Gastroesophageal sphincter (tissue), 4 donors: ENCODE results near the gene TPD52L1. TPM values are rescaled to one million over a fixed set of nuclear protein-coding genes. Genes with fewer than 3 reads are reported as not detected.
A peak's percentile ranks its signal among the peaks of the same experiment; 100 is the strongest.

Source experiments
- ATAC-seq: fragments of 150-250 bp; one replicate; pipeline ENCODE4 v1.9.1; 2016; ENCODE audit warnings: mild to moderate bottlenecking, moderate library complexity
- H3K27ac ChIP-seq, 4 donors: fragments of 200-600 bp; sonication (generic) in 3 of 4; 1 replicate in 3 of 4; 2 replicates in 1 of 4; pipeline ENCODE4 v1.5.1; 2016 to 2019
- H3K27me3 ChIP-seq: fragments of 200-600 bp; sonication (generic); one replicate; pipeline ENCODE4 v1.5.1; 2019
- H3K36me3 ChIP-seq, 2 donors: fragments of 200-600 bp; sonication (generic); one replicate each; pipeline ENCODE4 v1.5.1; 2019; ENCODE audit warnings: control low read depth in 1 of 2
- H3K4me1 ChIP-seq, 3 donors: fragments of 200-600 bp; sonication (generic); 1 replicate in 2 of 3; 2 replicates in 1 of 3; pipeline ENCODE4 v1.5.1; 2016 to 2019; ENCODE audit warnings: control low read depth in 2 of 3
- H3K4me3 ChIP-seq, 2 donors: fragments of 200-600 bp; sonication (generic); one replicate each; pipeline ENCODE4 v1.5.1; 2019; ENCODE audit warnings: mild to moderate bottlenecking in 1 of 2, moderate library complexity in 1 of 2
- H3K9me3 ChIP-seq, 3 donors: fragments of 200-600 bp; sonication (generic); one replicate each; pipeline ENCODE4 v1.5.1; 2017 to 2019; ENCODE audit warnings: control low read depth in 2 of 3
- EP300 ChIP-seq: sonication (generic); formaldehyde crosslinking; IDR thresholded peaks from one replicate; pipeline ENCODE4 v1.6.1; 2017; ENCODE audit warnings: antibody characterized with exemption, mild to moderate bottlenecking
- POLR2A ChIP-seq, 2 donors: fragments of 450-650 bp; IDR thresholded peaks; one replicate each; pipeline ENCODE4 v1.6.1; 2017; ENCODE audit warnings: antibody characterized with exemption in 2 of 2, mild to moderate bottlenecking in 2 of 2, moderate library complexity in 1 of 2
- POLR2AphosphoS5 ChIP-seq: sonication (generic); formaldehyde crosslinking; IDR thresholded peaks from one replicate; pipeline ENCODE4 v1.6.1; 2017; ENCODE audit warnings: antibody characterized with exemption
- WGBS, 2 donors: methylation state at CpG; one replicate each; pipeline ENCODE4 v1.1.5; 2018; ENCODE audit warnings: low coverage in 1 of 2; 5-methylcytosine and 5-hydroxymethylcytosine counted together
- total RNA-seq, 4 donors: library from RNA; depleted of rRNA; stranded (reverse); fragments of >200 nt; gene quantifications; one replicate each; pipeline ENCODE4 v1.1.0, GENCODE V29; 2016
- TF ChIP-seq, protein P1 (sequence below), 4 experiments: fragments of 200-600 bp in 2 of 4; fragments of 450-650 bp in 2 of 4; sonication (generic) in 1 of 4; IDR thresholded peaks; one replicate each; pipeline ENCODE4 v1.5.1; 2017 to 2019; ENCODE audit warnings: antibody characterized with exemption in 4 of 4, mild to moderate bottlenecking in 2 of 4, moderate library complexity in 2 of 4

The TPD52L1 gene
- total RNA-seq, 4 donors from 2014 or later: 11.2 to 59.7 (median 20.2) TPM

GRCh38 chr6:125217992-125218391 is 64.4 kb downstream of the TPD52L1 start:
- no peaks in the 10 kb centered on the region for H3K9me3 ChIP-seq
- no peak overlapping the region for H3K27ac ChIP-seq
- H3K4me1 ChIP-seq: peaks cover 0 to 25% (median 0%) of the 10 kb centered on the region in 3 donors
- TF ChIP-seq, protein P1, sequence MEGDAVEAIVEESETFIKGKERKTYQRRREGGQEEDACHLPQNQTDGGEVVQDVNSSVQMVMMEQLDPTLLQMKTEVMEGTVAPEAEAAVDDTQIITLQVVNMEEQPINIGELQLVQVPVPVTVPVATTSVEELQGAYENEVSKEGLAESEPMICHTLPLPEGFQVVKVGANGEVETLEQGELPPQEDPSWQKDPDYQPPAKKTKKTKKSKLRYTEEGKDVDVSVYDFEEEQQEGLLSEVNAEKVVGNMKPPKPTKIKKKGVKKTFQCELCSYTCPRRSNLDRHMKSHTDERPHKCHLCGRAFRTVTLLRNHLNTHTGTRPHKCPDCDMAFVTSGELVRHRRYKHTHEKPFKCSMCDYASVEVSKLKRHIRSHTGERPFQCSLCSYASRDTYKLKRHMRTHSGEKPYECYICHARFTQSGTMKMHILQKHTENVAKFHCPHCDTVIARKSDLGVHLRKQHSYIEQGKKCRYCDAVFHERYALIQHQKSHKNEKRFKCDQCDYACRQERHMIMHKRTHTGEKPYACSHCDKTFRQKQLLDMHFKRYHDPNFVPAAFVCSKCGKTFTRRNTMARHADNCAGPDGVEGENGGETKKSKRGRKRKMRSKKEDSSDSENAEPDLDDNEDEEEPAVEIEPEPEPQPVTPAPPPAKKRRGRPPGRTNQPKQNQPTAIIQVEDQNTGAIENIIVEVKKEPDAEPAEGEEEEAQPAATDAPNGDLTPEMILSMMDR (IDR thresholded peaks at IDR 0.05): no peak
- no peak for TF ChIP-seq POLR2A (IDR thresholded peaks at IDR 0.05)
- no peak for TF ChIP-seq EP300
- TF ChIP-seq POLR2AphosphoS5: no peak
- no peak overlapping the region for H3K4me3 ChIP-seq
- no peak for ATAC-seq
- WGBS, 2 donors: 92 to 100% methylated on average over 2 of the region's 2 CpGs
- no peaks in the 10 kb centered on the region for H3K36me3 ChIP-seq
- H3K27me3 ChIP-seq: no peaks in the 10 kb centered on the region

GRCh38 chr6:125219361-125219895 is 65.9 kb downstream of the TPD52L1 start:
- ATAC-seq: no peak
- no peak overlapping the region for H3K4me3 ChIP-seq
- 85 to 96% methylated on average over 4 to 5 of the region's 5 CpGs for WGBS, 2 donors
- no peaks in the 10 kb centered on the region for H3K27me3 ChIP-seq
- H3K36me3 ChIP-seq: no peaks in the 10 kb centered on the region
- TF ChIP-seq POLR2AphosphoS5 (no peak), EP300 (no peak), POLR2A (IDR thresholded peaks at IDR 0.05) (no peak)
- TF ChIP-seq, protein P1 (IDR thresholded peaks at IDR 0.05): no peak
- no peak overlapping the region for H3K27ac ChIP-seq
- no peaks in the 10 kb centered on the region for H3K9me3 ChIP-seq
- H3K4me1 ChIP-seq: peaks cover 2 to 35% (median 4%) of the 10 kb centered on the region in 3 donors

DNA sequence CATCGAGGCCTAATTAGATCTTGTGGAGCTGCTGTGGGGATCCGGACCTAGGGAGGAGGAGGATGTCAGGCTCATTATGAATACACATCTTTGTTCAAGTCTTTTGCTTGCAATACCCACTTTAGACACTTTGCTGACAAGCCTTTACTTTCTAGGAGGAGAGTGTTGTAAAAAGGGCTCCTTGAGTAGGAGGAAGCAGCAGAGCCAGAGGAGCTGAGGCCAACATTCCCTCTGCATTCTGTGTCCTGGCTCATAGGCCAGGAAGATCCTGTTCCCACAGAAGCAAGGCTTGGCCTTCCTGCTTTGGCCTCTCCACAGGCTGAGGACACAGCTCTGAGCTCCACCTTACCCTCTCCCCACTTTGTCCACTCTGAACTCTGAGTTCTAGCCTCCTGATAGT is 67.1 kb downstream of the TPD52L1 start:
- Histone ChIP-seq H3K27me3 (no peaks in the 10 kb centered on the region), H3K9me3 (no peaks in the 10 kb centered on the region), H3K4me3 (no peak overlapping the region), H3K27ac (peak overlapping the region in 3 of 4 donors; percentile 14 to 52 (median 39)), H3K36me3 (no peaks in the 10 kb centered on the region), H3K4me1 (peaks cover 2 to 38% (median 4%) of the 10 kb centered on the region in 3 donors)
- WGBS, 2 donors: 55 to 66% methylated on average over 2 of the region's 2 CpGs
- TF ChIP-seq, protein P1 (IDR thresholded peaks at IDR 0.05): peak in 1 of 4 experiments; percentile 4
- TF ChIP-seq POLR2A (IDR thresholded peaks at IDR 0.05): no peak
- TF ChIP-seq EP300: no peak
- TF ChIP-seq POLR2AphosphoS5: no peak
- ATAC-seq: peak; percentile 74

GRCh38 chr6:125222531-125223455 is 69.2 kb downstream of the TPD52L1 start:
- Histone ChIP-seq H3K36me3 (no peaks in the 10 kb centered on the region), H3K27me3 (no peaks in the 10 kb centered on the region), H3K9me3 (no peaks in the 10 kb centered on the region), H3K27ac (peak overlapping the region in 1 of 4 donors; percentile 12), H3K4me3 (no peak overlapping the region), H3K4me1 (peaks cover 2 to 38% (median 4%) of the 10 kb centered on the region in 3 donors)
- 48 to 66% methylated on average over 3 to 4 of the region's 4 CpGs for WGBS, 2 donors
- no peak for ATAC-seq
- TF ChIP-seq POLR2A (IDR thresholded peaks at IDR 0.05) (no peak), POLR2AphosphoS5 (no peak), EP300 (no peak)
- TF ChIP-seq, protein P1 (IDR thresholded peaks at IDR 0.05): no peak
